K562 (cell line): ENCODE data around the gene PPP1R15B. TPM values are rescaled to one million over a fixed set of nuclear protein-coding genes. Genes with fewer than 3 reads are reported as not detected.

Experiments used
- ARNT ChIP-seq, 2 experiments: fragments of 450-650 bp; IDR thresholded peaks; 2 replicates each; pipeline ENCODE4 v1.6.1; 2016; ENCODE audit warnings: mild to moderate bottlenecking in 1 of 2
- BHLHE40 ChIP-seq: IDR thresholded peaks from 2 replicates; pipeline ENCODE4 v1.6.1; 2011; ENCODE audit warnings: low read length, improper control_type of control experiment
- BRF1 ChIP-seq: IDR thresholded peaks from 3 replicates; pipeline ENCODE4 v1.6.1; 2011; ENCODE audit warnings: borderline replicate concordance, mild to moderate bottlenecking; ENCODE audit not compliant: insufficient read length; ENCODE audit errors: extremely low read depth
- CHD1 ChIP-seq: fragments of 200-600 bp; sonication (generic); IDR thresholded peaks from one replicate; pipeline ENCODE4 v1.6.1; 2012; ENCODE audit warnings: mild to moderate bottlenecking, moderate library complexity, low read length, inconsistent platforms
- CHD4 ChIP-seq: fragments of 200-600 bp; sonication (generic); IDR thresholded peaks from 3 replicates; pipeline ENCODE4 v1.6.1; 2012; ENCODE audit warnings: low read depth, mild to moderate bottlenecking, mixed read lengths, low read length, inconsistent platforms; ENCODE audit not compliant: insufficient read depth, insufficient replicate concordance, poor library complexity, severe bottlenecking
- ELF1 ChIP-seq: fragments of 200-800 bp; sonication (Bioruptor generic); IDR thresholded peaks from 2 replicates; pipeline ENCODE4 v1.6.1; 2016; ENCODE audit warnings: missing genetic modification characterization, missing compliant biosample characterization
- FOS ChIP-seq: IDR thresholded peaks from 3 replicates; pipeline ENCODE4 v1.6.1; 2011; ENCODE audit not compliant: insufficient read length; ENCODE audit errors: extremely low read depth
- GTF2A2 ChIP-seq: IDR thresholded peaks from 2 replicates; pipeline ENCODE4 v1.6.1; 2016; ENCODE audit warnings: mild to moderate bottlenecking, missing genetic modification characterization, missing compliant biosample characterization
- KLF16 ChIP-seq: IDR thresholded peaks from 2 replicates; pipeline ENCODE4 v1.6.1; 2016; ENCODE audit warnings: antibody characterized with exemption
- LEF1 ChIP-seq: fragments of 450-650 bp; IDR thresholded peaks from 2 replicates; pipeline ENCODE4 v1.6.1; 2016; ENCODE audit warnings: mild to moderate bottlenecking
- MTA3 ChIP-seq: fragments of 450-650 bp; formaldehyde crosslinking; IDR thresholded peaks from 2 replicates; pipeline ENCODE4 v1.6.1; 2017; ENCODE audit warnings: mild to moderate bottlenecking, borderline replicate concordance
- NCOA6 ChIP-seq: fragments of 450-650 bp; IDR thresholded peaks from 2 replicates; pipeline ENCODE4 v1.6.1; 2017; ENCODE audit warnings: mild to moderate bottlenecking
- NFIC ChIP-seq: fragments of 450-650 bp; IDR thresholded peaks from 2 replicates; pipeline ENCODE4 v1.6.1; 2017; ENCODE audit warnings: mild to moderate bottlenecking, inconsistent platforms
- NUFIP1 ChIP-seq: fragments of 450-650 bp; IDR thresholded peaks from 2 replicates; pipeline ENCODE4 v1.6.1; 2018; ENCODE audit not compliant: partially characterized antibody
- OTX1 ChIP-seq: fragments of 450-650 bp; formaldehyde crosslinking; IDR thresholded peaks from 2 replicates; pipeline ENCODE4 v1.4.0; 2022; ENCODE audit warnings: mild to moderate bottlenecking
- PML ChIP-seq: IDR thresholded peaks from 2 replicates; pipeline ENCODE4 v1.6.1; 2012; ENCODE audit warnings: low read length, inconsistent platforms
- SMAD1 ChIP-seq: fragments of 150-350 bp; IDR thresholded peaks from 2 replicates; pipeline ENCODE4 v1.6.1; 2014; ENCODE audit warnings: low read length, low read depth; ENCODE audit not compliant: partially characterized antibody
- TARDBP ChIP-seq: fragments of 450-650 bp; IDR thresholded peaks from 2 replicates; pipeline ENCODE4 v1.6.1; 2016
- TEAD4 ChIP-seq, 2 experiments: sonication (generic) in 1 of 2; formaldehyde crosslinking in 1 of 2; IDR thresholded peaks; 2 replicates each; pipeline versions ENCODE4 v1.6.1 to v1.8.0; 2012 to 2022; ENCODE audit warnings: borderline replicate concordance in 1 of 2, inconsistent platforms in 1 of 2, low read length in 1 of 2, mild to moderate bottlenecking in 1 of 2, missing genetic modification reagents in 1 of 2
- YBX1 ChIP-seq: fragments of 450-650 bp; IDR thresholded peaks from 2 replicates; pipeline ENCODE4 v1.7.1; 2016; ENCODE audit warnings: mild to moderate bottlenecking
- ZFP1 ChIP-seq: fragments of 450-650 bp; formaldehyde crosslinking; IDR thresholded peaks from 2 replicates; pipeline ENCODE4 v1.4.0; 2020; ENCODE audit warnings: mild to moderate bottlenecking, mixed read lengths
- ZNF431 ChIP-seq: sonication (generic); formaldehyde crosslinking; IDR thresholded peaks from 2 replicates; pipeline ENCODE4 v1.8.0; 2022; ENCODE audit warnings: mild to moderate bottlenecking, missing genetic modification reagents
- ZZZ3 ChIP-seq: fragments of 450-650 bp; IDR thresholded peaks from 2 replicates; pipeline ENCODE4 v1.6.1; 2016; ENCODE audit warnings: antibody characterized with exemption, mild to moderate bottlenecking, moderate library complexity
- polyA plus RNA-seq, 8 experiments: library from polyadenylated mRNA; depleted of rRNA in 4 of 8; stranded (reverse) in 5 of 8; unstranded in 3 of 8; fragments of >200 nt; fragmentation: Nextera tagmentation in 2 of 8; fragmentation: Illumina TruSeq in 1 of 8; extraction: Ambion mirVana in 2 of 8; extraction: Trizol in 1 of 8; gene quantifications; 2 replicates each; pipeline versions ENCODE4 v1.2.1 to v1.2.3, GENCODE V29; 2011 to 2014; ENCODE audit warnings: inconsistent platforms in 1 of 8, missing spikeins in 1 of 8
- total RNA-seq, 7 experiments: library from RNA; depleted of rRNA in 6 of 7; stranded (reverse); fragments of >200 nt in 6 of 7; fragmentation: Illumina TruSeq in 2 of 7; extraction: Trizol in 2 of 7; gene quantifications; 2 replicates each; pipeline versions ENCODE4 v1.2.1 to v1.2.3, GENCODE V29; 2011 to 2021; ENCODE audit warnings: low replicate concordance in 1 of 7
- TF ChIP-seq, protein P1 (sequence below), 2 experiments: IDR thresholded peaks in 1 of 2; conservative IDR thresholded peaks in 1 of 2; 2 replicates each; pipeline ENCODE4 v1.6.1; 2016; ENCODE audit warnings: low read depth in 2 of 2, mild to moderate bottlenecking in 1 of 2, missing compliant biosample characterization in 1 of 2, missing genetic modification characterization in 1 of 2, moderate library complexity in 1 of 2

The PPP1R15B gene
- total and polyA plus RNA-seq, 9 of the 15 experiments (the other 6 are each of a cell fraction or from before 2014, with no cell fraction given): 17.0 to 48.1 (median 30.8) TPM

DNA sequence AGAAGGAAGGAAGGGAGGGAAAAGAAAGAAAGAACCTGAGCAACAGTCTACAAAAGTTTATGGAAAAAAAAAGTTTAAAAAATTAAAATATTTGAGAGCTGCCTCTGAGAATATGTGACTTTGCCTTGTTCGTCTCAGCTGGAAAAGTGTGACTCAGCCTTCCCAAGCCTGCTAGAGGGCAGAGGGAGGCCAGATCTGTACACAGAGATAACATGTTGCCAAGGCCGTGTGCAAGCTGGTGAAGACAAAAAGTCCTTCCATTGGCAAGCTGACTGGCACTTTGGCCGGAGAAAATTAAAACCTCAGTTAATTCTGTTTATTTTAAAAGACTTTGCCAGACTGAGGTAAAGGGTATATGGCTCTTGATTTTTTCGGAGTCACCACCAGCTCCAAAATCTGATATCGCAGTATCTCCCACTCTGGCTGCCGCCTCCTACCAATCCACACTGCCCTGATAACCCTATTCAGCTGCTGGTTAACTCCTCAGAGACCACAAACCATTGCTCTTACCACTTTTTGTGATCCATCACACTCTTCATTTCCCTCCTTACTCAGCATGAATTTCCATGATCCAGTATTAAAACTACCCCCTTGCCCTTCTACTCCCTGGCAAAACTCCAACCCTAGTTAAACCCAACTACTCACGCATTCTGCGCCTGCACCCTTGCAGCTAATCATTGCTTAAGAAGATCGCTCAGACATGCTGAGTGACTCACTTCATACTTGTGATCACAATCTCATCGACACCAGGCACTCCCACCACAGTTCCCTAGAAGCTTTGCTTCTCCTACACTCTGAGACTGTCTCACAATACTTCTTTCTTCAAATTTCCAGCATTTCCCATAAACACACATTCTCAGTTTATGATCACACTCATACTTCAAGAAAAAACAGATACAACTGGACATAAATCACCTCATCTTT lies 5.7 kb upstream of the PPP1R15B start (continued):
- TF ChIP-seq ELF1 (tag) (peak; percentile 41; the same call in 1 of the 2 replicates), NFIC (peak; percentile 96), FOS (peak; percentile 68), ZZZ3 (no peak), YBX1 (no peak), BHLHE40 (peak; percentile 80), NUFIP1 (peak; percentile 11), BRF1 (no peak), TARDBP (peak; percentile 23; the same call in 1 of the 2 replicates), OTX1 (CRISPR knock-in tag) (no peak), CHD1 (no peak), LEF1 (peak; percentile 81; the same call in 1 of the 2 replicates), MTA3 (peak; percentile 89), KLF16 (peak; percentile 47), PML (peak; percentile 34; the same call in 1 of the 2 replicates), ZNF431 (no peak), ARNT (IDR thresholded peaks at IDR 0.05) (peak in 1 of 2 experiments; percentile 79; a peak in 2 of 4 replicates), SMAD1 (peak; percentile 37), NCOA6 (no peak), CHD4 (peak; percentile 48), ZFP1 (0 out of 2 replicates have a peak, but pooled peaks have one; percentile 5), GTF2A2 (tag) (no peak), TEAD4 (IDR thresholded peaks at IDR 0.05; ENCODE audit: low read length) (peak; percentile 73), TEAD4 (CRISPR knock-in tag; IDR thresholded peaks at IDR 0.05; ENCODE audit: borderline replicate concordance) (no peak)
- TF ChIP-seq, protein P1, sequence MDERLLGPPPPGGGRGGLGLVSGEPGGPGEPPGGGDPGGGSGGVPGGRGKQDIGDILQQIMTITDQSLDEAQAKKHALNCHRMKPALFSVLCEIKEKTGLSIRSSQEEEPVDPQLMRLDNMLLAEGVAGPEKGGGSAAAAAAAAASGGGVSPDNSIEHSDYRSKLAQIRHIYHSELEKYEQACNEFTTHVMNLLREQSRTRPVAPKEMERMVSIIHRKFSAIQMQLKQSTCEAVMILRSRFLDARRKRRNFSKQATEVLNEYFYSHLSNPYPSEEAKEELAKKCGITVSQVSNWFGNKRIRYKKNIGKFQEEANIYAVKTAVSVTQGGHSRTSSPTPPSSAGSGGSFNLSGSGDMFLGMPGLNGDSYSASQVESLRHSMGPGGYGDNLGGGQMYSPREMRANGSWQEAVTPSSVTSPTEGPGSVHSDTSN (CRISPR knock-in tag; IDR thresholded peaks at IDR 0.05; ENCODE audit: low read depth): no peak
- TF ChIP-seq, protein P1 (tag; conservative IDR thresholded peaks at IDR 0.05; ENCODE audit: low read depth): peak; percentile 72
